ENCODE data around the gene SLC16A5. TPM values are rescaled to one million over a fixed set of nuclear protein-coding genes. Genes with fewer than 3 reads are reported as not detected.
"Not testable (repeated sequence)": the region's sequence is repeated elsewhere in the genome, so short reads cannot be mapped to it uniquely, and the experiment has no call there.

Gene SLC16A5
- total RNA-seq, 1 experiment from 2014 or later = 28.2 TPM

DNA sequence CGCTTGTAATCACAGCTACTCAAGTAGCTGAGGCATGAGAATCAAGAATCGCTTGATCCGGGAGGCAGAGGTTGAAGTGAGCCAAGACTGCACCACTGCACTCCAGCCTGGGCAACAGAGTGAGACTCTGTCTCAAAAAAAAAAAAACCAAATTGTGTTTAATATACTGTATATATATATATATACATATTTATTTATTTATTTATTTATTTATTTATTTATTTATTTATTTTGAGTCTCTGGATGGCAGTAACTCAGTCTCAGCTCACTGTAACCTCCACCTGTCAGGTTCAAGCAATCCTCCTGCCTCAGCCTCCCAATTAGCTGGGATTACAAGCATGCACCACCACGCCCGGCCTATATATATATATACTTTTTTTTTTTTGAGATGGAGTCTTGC lies 14.8 kb upstream of the SLC16A5 start:
- not testable (repeated sequence) for H3K27me3 ChIP-seq (ENCODE audit: control insufficient read depth, insufficient read depth, low read length); DNase-seq; H3K4me3 ChIP-seq (ENCODE audit: insufficient read depth, low read depth, low read length); H3K36me3 ChIP-seq (replicated peaks; ENCODE audit: control insufficient read depth, insufficient read depth, low read length)

DNA sequence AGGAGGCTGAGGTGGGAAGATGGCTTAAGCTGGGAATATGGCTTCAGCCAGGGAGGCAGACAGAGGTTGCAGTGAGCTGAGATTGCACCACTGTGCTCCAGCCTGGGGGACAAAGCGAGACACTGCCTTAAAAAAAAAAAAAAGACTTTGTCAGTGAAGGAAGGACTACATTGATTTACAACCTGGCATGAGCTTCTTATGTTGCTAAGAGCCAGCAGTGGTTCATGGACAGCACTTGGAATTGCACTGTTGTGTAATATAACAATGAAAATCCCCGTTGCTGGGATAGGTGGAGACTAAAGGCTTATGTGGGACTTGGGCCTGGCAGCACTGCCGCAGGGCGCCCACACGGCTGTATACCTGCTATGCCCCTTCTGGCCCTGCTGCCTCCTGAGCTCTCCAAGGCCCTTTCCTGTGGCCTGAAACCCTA lies 14.1 kb upstream of the SLC16A5 start:
- no peaks in the 10 kb centered on the region for H3K36me3 ChIP-seq (replicated peaks; ENCODE audit: control insufficient read depth, insufficient read depth, low read length)
- no peaks in the 10 kb centered on the region for H3K27me3 ChIP-seq (ENCODE audit: control insufficient read depth, insufficient read depth, low read length)

DNA sequence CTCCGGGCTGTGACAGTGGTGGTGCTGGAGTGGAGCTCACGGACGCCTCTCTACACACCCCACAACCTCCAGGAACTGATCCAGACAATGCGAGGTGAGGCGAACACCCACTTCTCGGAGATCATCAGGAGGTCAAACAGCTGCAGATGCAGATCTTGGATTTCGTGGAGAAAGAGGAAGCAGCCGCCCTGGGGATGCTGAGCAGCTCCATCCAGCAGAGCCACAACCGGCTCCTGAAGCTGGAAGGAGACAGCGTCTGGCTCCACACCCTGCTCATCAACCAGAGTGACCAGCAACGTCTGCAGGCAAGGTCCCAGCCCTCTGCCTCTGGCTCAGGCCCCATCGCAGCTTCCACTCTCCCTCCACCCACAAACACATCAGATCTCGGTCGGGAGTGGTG lies 13.2 kb upstream of the SLC16A5 start:
- H3K36me3 ChIP-seq (replicated peaks; ENCODE audit: control insufficient read depth, insufficient read depth, low read length) = no peaks in the 10 kb centered on the region
- H3K4me3 ChIP-seq (ENCODE audit: insufficient read depth, low read depth, low read length) = no peak overlapping the region
- DNase-seq = no peak
- H3K27me3 ChIP-seq (ENCODE audit: control insufficient read depth, insufficient read depth, low read length) = no peaks in the 10 kb centered on the region

More for the DNA sequence above, 14.1 kb upstream of the SLC16A5 start:
- DNase-seq = no peak
- no peak overlapping the region for H3K4me3 ChIP-seq (ENCODE audit: insufficient read depth, low read depth, low read length)

DNA sequence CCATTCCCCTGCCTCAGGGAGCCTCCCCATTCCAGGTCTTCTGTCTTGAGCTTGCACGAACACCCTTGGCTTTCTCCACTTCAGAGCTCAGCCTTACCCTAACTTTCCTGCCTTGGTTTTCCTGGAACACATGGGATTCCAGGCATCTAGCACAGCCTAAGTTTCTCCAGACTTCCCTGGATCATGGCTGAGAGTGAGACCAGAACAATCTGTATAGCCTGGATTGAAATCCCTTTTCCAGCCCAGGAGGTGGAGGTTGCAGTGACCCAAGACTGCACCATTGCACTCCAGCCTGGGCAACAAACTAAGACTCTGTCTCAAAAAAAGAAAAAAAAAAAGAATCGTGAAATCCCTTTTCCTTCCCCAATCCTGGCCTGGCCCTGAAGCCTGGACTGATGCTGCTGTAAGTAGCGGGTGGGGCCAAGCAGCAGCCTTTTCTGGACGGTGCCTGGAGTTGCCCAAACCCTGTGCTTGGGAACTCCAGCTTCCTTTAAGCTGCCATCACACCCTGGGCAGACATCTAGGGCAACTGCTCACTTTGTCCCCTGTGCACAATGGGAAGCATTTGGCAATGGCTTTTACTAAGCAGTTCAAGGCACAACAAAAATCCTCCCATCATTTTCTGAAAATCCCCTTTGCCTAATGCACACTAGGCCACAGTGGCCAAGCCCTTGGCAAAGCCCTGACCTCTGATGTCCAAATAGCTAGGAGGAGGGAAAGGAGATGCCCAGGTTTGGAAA lies 12.0 kb upstream of the SLC16A5 start:
- H3K4me3 ChIP-seq (ENCODE audit: insufficient read depth, low read depth, low read length) = no peak overlapping the region
- no peaks in the 10 kb centered on the region for H3K27me3 ChIP-seq (ENCODE audit: control insufficient read depth, insufficient read depth, low read length)
- DNase-seq = peak; percentile 27
- H3K36me3 ChIP-seq (replicated peaks; ENCODE audit: control insufficient read depth, insufficient read depth, low read length) = no peaks in the 10 kb centered on the region

DNA sequence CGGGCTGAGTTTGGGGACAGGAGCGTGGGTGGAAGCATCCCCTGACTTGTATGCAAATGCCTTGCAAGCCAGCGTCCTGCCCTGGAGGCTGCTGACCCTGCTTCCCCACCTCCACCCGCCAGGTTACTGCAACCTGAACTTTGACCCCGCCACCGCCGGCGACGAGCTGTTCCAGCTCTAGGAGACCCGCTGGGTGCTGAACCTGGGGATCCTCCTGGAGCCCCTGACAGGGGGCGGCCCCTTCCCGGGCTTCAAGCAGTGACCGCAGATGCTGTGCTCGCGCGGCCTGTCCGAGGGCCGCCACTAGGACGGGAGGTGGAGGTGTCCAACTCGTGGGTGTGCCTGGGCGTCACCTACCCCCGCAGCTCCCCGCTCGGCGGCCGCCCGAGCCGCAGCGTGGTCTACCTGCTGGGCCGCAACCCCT lies 10.7 kb upstream of the SLC16A5 start:
- H3K4me3 ChIP-seq (ENCODE audit: insufficient read depth, low read depth, low read length) = no peak overlapping the region; the same call in 1 of the 2 replicates
- no peaks in the 10 kb centered on the region for H3K27me3 ChIP-seq (ENCODE audit: control insufficient read depth, insufficient read depth, low read length)
- H3K36me3 ChIP-seq (replicated peaks; ENCODE audit: control insufficient read depth, insufficient read depth, low read length) = no peaks in the 10 kb centered on the region
- DNase-seq = peak; percentile 69

DNA sequence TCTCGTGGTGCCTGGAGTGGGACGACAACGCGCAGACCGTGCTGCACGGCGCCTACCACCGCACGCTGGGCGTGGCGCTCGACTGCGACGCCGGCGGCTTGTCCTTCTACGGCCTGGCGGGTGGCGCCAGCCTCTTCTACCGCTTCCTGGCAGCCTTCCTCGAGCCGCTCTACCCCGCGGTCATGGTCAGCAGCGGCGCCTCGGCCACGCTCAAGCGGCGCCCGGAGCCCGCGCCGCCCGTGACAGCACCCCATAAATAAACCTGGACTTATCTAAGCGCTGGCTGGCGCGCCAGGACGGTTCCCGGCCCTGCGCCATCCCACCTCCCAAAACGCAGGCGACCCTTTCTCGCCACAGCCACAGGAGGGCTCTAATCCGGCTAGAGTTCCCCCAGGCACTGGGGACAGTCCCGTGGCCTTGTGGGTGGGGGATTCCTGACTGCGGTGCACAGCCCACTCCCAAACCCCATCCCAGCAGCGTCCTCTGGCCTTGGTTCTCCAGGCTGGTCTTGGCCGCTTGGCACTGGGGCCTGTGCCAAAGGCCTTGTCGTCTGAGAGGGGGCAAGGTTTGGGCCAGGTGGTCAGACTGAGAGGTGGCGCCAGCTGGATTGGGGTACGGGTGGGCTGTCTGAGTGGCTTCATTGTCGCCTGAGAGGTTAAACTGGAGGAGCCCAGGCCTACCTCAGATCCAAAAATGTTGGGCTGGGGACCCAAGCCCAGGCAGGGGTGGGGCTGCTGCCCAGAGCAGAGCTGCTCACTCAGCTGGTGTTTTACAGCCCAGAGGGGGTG lies 10.1 kb upstream of the SLC16A5 start:
- Histone ChIP-seq H3K27me3 (ENCODE audit: control insufficient read depth, insufficient read depth, low read length) (no peaks in the 10 kb centered on the region), H3K4me3 (ENCODE audit: insufficient read depth, low read depth, low read length) (no peak overlapping the region; the same call in 1 of the 2 replicates), H3K36me3 (replicated peaks; ENCODE audit: control insufficient read depth, insufficient read depth, low read length) (no peaks in the 10 kb centered on the region)
- peak; percentile 80 for DNase-seq

DNA sequence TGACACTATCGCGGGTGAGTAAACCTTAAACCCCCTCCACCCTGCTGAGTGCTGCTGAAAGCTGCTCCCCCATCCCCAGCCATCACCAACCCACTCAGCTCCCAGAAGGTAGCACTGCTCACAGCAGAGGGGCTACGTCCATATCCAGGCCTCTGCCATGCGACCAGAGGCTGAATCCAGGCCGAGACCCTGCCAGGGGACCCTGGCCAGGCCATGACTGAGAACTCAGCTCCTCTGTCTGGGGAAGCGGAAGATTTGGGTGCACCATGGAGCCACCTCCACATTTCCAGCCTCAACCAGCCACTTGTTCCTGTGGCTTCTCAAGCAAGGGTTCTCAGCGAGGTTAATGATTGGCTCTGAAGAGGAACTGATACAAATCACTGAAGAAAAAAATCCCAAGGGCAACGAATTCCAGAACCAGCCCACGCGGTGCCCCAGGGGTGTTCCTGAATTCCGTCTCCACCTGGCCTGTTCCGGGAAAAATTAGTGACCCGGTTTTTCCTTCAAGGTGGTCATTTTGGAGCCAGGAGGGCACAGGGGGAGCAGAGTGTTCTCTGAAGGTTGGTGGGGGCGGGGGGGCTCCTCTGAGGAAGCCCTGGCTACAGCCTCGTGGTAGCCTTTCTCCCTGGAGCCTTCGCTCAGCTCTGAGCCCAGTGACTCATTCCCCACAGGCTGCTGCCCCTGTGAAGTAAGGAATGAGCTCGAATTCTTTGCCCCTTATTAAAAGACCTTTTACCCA lies 9.3 kb upstream of the SLC16A5 start:
- Histone ChIP-seq H3K4me3 (ENCODE audit: insufficient read depth, low read depth, low read length) (no peak overlapping the region), H3K36me3 (replicated peaks; ENCODE audit: control insufficient read depth, insufficient read depth, low read length) (no peaks in the 10 kb centered on the region), H3K27me3 (ENCODE audit: control insufficient read depth, insufficient read depth, low read length) (no peaks in the 10 kb centered on the region)
- DNase-seq = no peak

DNA sequence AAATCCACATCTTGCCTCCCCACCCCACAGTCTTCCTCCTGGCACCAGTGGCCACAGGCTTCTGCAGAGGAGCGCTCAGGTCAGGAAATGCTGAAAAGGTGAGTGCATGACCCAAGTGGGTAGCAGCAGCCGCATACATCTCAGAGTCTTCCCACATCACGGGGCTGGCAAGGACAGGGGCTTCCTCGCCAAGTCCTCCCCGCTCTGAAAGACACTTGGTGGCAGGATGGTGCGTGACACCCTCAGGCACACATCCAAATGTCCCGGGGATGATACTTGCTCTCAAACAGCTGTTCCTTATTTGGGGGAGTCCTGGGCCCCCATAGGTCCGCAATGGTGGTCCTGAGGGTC lies 8.8 kb upstream of the SLC16A5 start:
- Histone ChIP-seq H3K4me3 (ENCODE audit: insufficient read depth, low read depth, low read length) (no peak overlapping the region), H3K36me3 (replicated peaks; ENCODE audit: control insufficient read depth, insufficient read depth, low read length) (no peaks in the 10 kb centered on the region), H3K27me3 (ENCODE audit: control insufficient read depth, insufficient read depth, low read length) (no peaks in the 10 kb centered on the region)
- DNase-seq = no peak

DNA sequence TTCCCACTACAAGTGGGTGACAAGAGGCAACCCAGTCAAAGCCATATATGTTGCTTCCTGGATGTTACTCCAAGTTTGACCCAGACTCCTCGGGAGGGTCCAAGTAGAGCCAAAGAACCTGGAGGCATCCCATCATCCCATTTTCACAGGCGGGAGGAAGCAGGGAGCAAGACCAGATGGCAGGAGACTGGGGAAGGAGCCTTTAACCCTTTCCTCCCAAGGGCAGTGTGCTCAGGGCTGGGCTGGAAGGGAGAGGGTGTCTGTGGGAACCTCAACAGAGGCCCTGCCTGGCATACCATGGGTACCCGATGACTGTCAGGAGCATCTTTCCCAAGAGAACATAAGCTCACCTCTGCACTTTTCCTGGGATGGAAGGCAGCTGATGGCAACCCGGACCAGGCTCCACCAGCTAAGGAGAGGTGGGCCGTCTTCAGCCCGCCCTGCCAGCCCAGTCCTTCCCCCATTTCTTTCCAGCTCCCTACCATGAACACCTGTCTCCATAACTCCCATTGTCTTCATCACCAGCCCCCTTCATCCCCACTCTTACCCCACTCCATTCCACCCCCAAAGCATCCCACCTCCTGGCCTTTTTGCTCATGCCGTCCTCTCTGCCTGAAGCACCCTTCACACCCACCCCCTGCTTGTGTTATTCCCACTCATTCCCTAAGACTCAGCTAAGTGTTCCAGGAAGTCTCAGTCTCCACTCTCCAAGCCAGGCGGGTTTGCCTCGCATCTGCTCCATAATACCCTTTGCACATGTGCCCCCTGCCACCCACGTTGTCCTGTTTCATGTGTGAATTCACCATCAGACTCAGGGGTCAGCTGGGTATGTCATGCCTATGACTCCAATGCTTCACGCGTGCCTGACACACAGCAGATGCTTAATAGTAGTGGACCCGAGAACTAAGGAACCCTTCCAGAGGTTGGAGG lies 5.9 kb upstream of the SLC16A5 start:
- Histone ChIP-seq H3K27me3 (ENCODE audit: control insufficient read depth, insufficient read depth, low read length) (no peaks in the 10 kb centered on the region), H3K36me3 (replicated peaks; ENCODE audit: control insufficient read depth, insufficient read depth, low read length) (no peaks in the 10 kb centered on the region), H3K4me3 (ENCODE audit: insufficient read depth, low read depth, low read length) (no peak overlapping the region)
- no peak for DNase-seq

DNA sequence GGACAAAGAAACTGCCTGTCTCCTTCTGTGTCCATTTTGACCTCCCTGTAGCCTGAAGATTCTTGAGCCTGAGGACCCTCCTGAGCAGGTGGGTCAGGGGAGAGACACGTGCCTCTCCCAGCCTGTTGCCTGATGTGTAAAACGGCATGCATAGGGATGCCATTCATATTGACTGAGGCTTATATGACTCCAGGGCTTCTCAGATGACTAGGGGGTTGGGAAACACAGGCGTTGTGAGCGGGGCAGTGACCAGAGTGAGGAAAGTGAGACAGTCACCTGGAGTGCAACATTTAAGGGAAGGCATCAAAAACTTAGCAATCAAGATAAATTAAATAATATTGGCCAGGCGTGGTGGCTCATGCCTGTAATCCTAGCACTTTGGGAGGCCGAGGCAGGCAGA lies 5.1 kb upstream of the SLC16A5 start:
- Histone ChIP-seq H3K36me3 (replicated peaks; ENCODE audit: control insufficient read depth, insufficient read depth, low read length) (no peaks in the 10 kb centered on the region), H3K4me3 (ENCODE audit: insufficient read depth, low read depth, low read length) (no peak overlapping the region), H3K27me3 (ENCODE audit: control insufficient read depth, insufficient read depth, low read length) (no peaks in the 10 kb centered on the region)
- no peak for DNase-seq

DNA sequence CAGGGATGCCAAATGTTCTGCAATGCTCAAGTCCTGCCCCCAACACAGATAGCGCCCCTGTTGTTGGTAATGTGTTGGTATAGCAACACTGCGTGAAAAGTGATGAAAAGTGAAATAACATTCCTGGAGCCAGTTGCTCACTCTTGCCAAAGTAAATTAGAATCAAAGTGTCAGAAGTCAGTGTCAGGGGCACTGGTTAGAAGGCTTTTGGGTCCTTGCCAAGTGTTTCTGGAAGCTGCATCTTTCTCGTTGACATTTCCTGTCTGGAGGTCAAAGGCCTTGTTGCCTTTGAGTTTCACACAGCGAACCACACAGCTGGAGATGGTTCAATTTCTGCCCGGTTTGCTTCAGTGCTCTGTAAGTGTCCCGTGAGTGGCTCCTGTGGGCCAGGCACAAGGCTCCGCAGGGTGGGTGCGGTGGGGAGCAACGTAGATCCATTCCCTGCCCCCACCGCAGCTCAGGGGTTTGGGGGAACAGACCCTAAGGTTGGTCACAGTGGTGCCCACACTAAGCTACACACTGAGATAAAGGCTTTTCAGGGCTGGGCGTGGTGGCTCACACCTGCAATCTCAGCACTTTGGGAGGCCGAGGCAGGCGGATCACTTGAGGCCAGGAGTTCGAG lies 3.6 kb upstream of the SLC16A5 start:
- no peak overlapping the region for H3K4me3 ChIP-seq (ENCODE audit: insufficient read depth, low read depth, low read length)
- H3K36me3 ChIP-seq (replicated peaks; ENCODE audit: control insufficient read depth, insufficient read depth, low read length) = no peaks in the 10 kb centered on the region
- no peaks in the 10 kb centered on the region for H3K27me3 ChIP-seq (ENCODE audit: control insufficient read depth, insufficient read depth, low read length)
- no peak for DNase-seq

DNA sequence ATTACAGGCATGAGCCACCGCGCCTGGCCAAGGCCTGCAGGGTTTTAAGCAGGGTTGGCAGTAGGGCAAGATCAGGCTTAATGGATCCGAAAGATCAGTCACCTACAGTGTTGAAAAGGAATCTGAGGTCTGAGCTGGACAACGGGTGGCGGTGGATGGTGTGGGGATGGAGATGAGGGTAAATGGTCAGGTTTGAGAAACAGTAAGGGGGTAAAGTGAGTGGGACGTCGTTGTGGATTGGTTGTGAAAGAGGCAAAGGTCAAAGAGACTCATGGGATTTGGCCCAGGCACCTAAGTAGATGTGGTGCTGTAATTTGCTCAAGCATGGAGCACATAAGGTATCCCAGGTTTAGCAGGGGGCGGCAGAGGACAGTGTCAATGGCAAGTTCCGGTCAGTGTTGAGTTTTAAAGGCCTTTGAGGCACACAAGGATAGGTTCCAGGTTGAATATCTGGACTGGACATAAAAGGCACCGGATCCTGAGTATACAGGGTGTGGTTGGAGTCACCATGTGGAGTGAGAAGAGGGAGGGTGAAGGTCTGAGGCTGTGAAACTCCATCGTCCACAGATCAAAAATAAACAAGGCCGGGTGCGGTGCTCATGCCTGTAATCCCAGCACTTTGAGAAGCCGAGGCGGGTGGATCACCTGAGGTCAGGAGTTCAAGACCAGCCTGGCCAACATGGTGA lies 1.1 kb upstream of the SLC16A5 start:
- no peak overlapping the region for H3K4me3 ChIP-seq (ENCODE audit: insufficient read depth, low read depth, low read length)
- H3K36me3 ChIP-seq (replicated peaks; ENCODE audit: control insufficient read depth, insufficient read depth, low read length) = no peaks in the 10 kb centered on the region
- no peak for DNase-seq
- no peaks in the 10 kb centered on the region for H3K27me3 ChIP-seq (ENCODE audit: control insufficient read depth, insufficient read depth, low read length)

DNA sequence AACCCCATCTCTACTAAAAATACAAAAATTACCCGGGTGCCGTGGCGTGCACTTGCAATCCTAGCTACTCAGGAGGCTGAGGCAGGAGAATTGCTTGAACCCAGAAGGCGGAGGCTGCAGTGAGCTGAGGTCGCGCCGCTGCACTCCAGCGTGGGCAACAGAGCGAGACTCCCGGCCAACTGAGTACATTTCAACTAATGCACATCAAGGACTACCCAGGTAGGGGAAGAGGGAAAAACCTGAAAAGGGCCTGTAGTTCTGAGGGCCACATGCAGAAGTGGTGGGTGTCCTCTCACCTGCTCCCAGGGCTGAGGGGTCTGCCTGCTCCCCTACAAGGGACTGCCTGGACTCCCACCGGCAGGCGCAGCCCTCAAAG lies 584 bp upstream of the SLC16A5 start:
- Histone ChIP-seq H3K36me3 (replicated peaks; ENCODE audit: control insufficient read depth, insufficient read depth, low read length) (no peaks in the 10 kb centered on the region), H3K27me3 (ENCODE audit: control insufficient read depth, insufficient read depth, low read length) (no peaks in the 10 kb centered on the region), H3K4me3 (ENCODE audit: insufficient read depth, low read depth, low read length) (peak overlapping the region; percentile 89)
- no peak for DNase-seq

Measured in H7 (cell line).